ENCODE data around the gene GLT8D1.
"Not testable (repeated sequence)": the region's sequence is repeated elsewhere in the genome, so short reads cannot be mapped to it uniquely, and the experiment has no call there.

GLT8D1 gene

DNA sequence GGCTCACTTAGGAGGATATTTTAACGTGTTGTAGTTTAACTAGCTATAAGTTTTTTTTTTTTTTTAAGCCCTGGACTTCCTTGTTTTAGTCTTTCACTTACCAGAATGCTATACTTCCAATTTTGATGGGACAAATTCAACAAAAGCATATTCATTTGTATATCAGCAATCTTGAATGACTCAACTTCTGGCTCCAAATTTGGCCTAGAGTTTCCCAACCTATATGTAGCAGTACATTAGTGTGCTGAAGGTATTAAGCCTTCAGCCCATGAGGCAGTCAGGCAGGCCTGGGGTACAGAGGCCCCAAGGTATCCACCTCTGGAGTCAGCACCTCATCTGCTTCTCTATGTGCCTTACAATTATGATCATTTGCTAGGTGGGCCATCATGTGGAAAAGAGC is 25.8 kb downstream of the GLT8D1 start:
- no peak for DNase-seq

DNA sequence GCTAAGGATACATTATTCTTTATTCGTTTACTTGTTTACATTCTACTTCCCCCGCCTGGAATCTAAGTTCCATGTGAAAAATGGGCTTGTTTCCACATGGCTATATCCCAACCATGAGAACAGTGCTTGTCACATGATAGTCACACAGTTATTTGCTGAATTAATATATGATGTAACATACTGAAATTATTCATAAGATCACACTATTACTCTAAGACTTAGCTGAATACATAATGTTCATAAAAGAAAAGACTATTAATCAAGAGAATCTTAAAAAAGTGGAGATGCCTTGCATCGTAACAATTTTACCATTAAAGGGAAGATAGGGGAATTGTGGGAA is 26.4 kb downstream of the GLT8D1 start:
- no peak for DNase-seq

DNA sequence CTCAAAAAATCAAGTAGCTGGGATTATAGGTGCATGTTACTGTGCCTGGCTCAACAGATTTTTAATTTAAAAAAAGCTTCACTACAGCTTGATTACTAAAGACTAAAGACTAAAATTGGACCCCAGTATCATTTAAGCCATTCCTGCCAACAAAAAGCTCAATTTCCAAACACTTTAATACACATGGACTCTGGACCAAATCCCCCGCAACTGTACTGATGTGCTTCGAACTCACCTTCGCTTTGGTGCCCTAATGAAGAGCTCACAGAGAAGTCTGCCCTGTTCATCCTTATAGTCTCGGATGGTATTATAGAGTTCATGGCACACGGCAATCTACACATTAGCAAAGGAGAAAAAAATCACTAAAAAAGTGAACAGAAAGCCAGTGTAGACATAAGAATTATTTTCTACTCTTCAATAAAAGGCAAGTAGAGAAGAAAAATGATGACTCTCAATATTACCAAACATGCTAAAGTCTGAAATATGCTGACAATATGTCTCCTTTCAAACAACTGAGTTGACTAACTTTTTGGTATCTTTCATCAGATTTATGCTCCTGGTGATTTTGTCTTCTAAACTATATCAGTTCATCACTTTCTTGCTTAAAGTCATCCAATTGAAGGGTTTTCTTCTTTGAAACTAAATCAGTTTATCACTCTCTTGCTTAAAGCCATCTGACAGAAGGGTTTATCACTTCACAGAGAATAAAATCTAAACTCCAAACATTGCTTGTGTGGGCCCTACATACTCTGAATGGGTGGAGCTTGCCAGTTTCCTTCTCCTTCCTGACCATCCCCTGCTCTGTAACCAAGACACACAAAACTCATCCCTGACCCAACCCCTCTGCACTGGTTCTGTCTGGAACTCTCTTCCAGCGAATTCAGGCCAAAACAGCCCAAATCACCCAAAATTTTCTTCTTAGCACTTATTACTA is 27.1 kb downstream of the GLT8D1 start:
- DNase-seq = no peak

DNA sequence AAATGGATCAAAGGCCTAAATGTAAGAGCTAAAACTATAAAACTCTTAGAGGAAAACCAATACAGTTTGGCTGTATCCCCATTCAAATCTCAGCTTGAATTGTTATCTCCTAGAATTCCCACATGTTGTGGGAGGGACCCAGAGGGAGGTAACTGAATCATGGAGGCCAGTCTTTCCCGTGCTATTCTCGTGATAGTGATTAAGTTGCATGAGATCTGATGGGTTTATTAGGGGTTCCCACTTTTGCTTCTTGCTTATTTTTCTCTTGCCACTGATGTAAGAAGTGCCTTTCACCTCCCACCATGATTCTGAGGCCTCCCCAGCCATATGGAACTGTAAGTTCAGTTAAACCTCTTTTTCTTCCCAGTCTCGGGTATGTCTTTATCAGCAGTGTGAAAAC is 29.4 kb downstream of the GLT8D1 start:
- not testable (repeated sequence) for DNase-seq

DNA sequence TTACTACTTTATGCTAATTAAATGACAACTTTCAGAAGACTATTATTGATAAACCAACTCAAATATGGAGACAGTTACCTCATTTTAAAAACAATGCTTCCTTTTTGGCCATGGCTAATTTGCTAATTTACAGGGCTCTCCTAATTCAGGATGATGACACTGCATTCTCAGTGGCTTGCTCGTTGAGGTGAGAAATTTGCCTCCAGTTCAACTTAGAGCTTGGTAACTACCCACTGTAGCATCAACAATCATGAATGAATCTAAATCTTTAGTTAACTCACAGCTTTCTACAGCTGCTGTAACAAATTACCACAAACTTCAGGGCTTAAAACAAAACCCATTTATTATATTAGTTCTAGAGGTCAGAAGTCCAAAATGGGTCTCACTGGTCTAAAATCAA is 33.9 kb downstream of the GLT8D1 start:
- DNase-seq = peak; percentile 50

DNA sequence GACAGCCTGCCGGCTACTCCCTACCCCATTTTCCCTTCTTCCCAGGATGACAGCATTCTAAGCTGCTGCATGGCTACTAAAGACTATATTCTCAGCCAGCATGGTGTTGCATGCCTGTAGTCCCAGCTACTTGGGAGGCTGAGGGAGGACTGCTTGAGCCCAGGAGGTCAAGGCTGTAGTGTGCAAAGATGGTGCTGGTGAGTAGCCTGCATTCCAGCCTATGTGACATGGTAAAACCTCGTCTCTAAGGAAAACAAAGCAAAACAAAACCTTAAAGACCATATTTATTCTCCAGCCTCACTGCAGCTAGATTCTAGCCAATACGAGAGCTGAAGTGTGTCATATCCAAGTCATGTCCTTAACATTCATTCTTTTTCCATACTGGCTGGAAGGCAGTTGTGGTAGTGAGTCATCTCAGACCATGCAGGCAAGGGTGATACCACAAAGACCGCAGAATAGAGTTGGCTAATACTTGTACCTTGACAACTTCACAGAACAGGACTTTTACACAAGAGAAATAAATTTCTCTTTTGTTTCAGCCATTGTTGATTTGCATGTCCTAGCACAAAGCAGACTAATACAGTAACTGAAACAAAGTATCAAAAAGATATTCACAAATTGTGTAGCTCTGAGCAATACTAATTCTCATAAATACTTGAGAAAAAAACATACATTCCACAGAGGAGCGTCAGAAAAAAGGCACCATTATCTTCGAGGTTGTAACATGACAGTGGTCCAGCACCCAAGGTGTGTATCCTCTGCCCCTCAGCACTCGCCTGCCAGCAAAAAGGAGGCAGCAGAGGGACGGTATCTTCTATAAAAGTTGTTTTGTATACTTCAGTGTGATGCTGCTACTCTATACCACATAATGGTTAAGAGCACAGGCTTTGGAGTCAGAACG is 34.7 kb downstream of the GLT8D1 start:
- DNase-seq = peak; percentile 92

DNA sequence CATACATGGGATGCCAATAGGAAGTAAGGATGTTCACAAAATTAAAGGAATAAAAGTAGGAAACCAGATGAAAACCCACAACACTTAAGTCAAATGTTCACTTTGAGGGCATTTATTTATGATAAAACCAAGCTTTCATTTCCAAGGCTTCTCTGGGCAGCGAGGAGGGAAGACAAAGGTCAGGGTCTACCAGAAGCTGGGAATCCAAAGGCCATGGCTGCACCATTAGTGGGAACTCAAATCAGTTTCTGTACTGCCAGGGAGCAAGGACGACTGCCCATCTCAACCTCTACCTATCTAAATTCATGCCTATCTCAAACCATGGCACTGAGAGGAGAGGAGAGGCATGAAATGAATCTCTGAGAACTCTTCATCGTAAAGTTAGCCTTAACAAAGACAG is 42.5 kb downstream of the GLT8D1 start:
- no peak for DNase-seq

DNA sequence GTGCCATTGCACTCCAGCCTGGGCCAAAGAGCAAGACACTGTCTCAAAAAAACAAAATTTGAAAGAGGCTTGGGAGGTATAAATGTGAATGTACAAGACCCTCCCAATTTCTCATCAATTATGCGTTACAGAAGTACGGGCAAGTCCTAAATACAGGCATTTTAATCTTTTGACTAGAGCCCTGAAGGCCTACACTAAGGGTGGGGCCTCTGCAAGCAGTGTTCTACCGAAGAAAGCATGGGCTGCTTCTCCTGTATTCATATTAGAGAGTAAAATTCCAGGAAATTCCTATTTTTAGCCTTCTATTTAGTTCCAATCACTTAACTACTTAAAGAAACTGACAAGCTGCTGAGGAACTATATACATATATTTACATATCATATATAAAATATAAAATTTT is 45.5 kb downstream of the GLT8D1 start:
- DNase-seq = no peak

DNA sequence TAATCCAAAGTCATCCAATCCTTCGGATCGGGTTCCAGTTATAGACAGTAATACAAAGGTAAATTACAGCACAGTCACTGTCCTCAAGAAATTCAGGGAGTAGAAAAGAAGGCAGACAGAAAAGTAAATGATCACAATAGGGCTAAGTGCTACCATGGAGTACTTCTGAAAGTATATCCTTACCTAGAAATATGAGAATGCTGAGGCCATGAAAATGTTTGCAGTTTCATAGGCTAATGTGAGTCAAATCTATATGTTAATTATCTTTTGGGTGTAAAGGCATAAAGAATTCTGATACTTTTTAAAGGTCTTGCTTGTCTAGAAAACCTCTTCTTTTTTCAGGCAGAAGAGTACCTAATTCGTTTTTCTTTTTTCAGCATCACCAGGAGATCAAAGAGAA is 49.7 kb downstream of the GLT8D1 start:
- no peak for DNase-seq

DNA sequence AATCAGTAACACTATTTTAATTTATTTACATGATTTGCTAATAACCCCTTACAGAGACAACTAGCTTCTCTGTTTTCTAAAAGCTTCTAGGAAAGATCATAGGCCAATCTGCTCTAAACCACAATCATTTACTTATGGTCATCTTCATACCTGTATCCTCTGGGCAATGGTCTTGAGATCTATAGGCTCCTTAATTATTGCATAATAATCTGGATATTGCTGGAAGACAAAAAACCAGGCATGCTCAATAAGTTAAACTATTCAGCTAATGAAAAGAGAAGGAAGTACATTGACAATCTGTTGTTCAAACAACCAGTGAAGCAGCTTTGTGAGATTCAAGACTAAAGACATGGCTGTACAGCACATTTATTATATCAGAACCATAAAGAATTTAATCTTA is 54.0 kb downstream of the GLT8D1 start:
- DNase-seq = no peak

DNA sequence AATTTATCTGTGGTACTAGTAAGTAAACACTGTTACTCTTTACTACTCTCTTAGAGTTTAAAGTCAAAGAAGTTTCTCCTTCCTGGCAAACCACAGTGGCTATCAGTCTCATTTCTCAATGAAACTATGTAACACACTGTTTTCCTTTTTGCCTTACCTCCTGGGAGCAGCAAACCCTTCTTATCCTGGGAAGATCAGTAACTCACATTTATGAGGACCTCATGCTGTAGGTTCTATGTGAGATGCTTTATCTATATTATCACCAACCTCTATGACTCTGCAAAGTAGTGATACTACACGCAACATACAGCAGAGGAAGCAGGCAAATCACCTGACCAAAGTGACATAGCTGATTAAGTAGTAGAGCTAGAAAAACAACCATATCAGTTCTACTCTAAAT is 55.2 kb downstream of the GLT8D1 start:
- peak; percentile 10 for DNase-seq

DNA sequence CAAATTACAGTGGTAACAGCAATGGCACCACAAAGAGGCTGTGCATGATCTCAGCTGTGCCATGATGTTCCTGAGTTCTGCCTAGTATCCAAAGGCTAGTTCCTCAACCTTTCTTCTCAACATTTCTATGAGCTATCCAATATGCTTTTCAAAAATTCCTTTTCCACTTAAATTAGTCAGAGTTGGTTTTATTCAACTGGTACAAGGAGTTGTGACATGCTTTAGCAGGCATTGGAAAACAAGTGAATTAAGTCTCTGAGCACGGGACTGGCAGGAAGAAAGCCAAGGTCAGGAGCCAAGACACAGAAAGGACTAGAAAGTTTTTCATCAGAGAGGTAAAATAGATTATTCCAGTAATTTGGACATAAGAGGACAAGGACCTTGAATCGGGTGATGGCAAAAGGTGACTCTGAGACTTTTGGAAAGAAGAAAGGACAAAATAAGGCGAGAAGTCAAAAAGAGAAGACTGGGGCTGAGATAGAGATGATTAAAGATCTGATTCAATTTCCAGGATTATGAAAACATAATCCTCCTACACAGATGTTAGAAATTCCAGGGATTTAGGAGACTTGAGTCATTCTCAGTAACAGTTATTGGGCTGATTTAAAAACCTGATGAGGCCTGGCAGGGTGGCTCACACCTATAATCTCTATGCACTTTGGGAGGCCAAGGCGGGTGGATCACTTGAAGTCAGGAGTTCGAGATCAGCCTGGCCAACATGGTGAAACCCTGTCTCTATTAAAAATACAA is 56.0 kb downstream of the GLT8D1 start:
- no peak for DNase-seq

DNA sequence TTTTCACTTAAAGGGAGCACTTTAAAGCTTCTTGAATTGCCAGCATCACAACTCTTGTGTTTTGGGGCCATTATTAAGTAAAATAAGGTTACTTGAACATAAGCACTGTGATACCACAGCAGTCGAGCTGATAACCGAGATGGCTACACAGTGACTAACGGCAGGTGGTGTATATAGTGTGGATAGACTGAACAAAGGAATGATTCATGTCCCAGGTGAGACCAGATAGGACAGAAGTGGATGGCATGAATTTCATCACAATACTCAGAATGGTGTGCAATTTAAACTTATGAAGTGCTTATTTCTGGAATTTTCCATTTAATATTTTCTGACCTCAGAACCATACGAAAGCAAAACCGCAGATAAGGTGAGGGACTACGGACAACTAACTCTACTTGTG is 60.0 kb downstream of the GLT8D1 start:
- no peak for DNase-seq
